Esophagus squamous epithelium (tissue), 4 donors: ENCODE measurements around the gene TMEM178B.

ENCODE experiments used
- CTCF ChIP-seq, 6 experiments: fragments of 450-650 bp in 4 of 6; fragments of 200-600 bp in 2 of 6; sonication (generic) in 2 of 6; IDR thresholded peaks; one replicate each; pipeline ENCODE4 v1.5.1; 2016 to 2019; ENCODE audit warnings: antibody characterized with exemption in 6 of 6, mild to moderate bottlenecking in 4 of 6, moderate library complexity in 4 of 6
- POLR2A ChIP-seq, 4 donors: fragments of 450-650 bp; IDR thresholded peaks; one replicate each; pipeline ENCODE4 v1.6.1; 2017; ENCODE audit warnings: antibody characterized with exemption in 4 of 4, mild to moderate bottlenecking in 4 of 4, moderate library complexity in 3 of 4

GRCh38 chr7:141154131-141154732 is 80.4 kb downstream of the TMEM178B start:
- TF ChIP-seq CTCF (IDR thresholded peaks at IDR 0.05) (no peak), POLR2A (IDR thresholded peaks at IDR 0.05) (no peak)
